Activated CD8-positive, alpha-beta memory T cell treated with anti-CD3 and anti-CD28 coated beads, Interleukin-2, amount 50 U/mL, for 4 hours (primary cell): ENCODE results near the gene GNAI2.
"Not testable (repeated sequence)": the region's sequence is repeated elsewhere in the genome, so short reads cannot be mapped to it uniquely, and the experiment has no call there.

ENCODE experiments used
- DNase-seq: peaks from one replicate; pipeline ENCODE4 v3.0.0-alpha.2; 2020

Gene GNAI2

DNA sequence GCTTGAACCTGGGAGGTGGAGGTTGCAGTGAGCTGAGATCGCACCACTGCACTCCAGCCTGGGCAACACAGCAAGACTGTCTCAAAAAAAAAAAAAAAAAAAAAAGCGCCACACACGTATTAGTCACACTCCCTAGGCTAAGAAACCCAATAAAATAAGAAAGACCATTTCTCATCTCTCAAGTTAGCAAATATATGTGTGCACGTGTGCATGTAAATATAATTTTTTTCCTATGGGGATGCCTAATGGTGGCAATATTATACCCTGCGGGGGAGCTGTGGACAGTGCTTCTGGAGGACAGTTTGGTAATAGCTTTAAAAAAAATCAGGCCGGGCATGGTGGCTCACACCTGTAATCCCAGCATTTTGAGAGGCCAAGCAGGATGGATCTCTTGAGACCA lies 48.1 kb downstream of the GNAI2 start:
- DNase-seq, result not testable (repeated sequence)

DNA sequence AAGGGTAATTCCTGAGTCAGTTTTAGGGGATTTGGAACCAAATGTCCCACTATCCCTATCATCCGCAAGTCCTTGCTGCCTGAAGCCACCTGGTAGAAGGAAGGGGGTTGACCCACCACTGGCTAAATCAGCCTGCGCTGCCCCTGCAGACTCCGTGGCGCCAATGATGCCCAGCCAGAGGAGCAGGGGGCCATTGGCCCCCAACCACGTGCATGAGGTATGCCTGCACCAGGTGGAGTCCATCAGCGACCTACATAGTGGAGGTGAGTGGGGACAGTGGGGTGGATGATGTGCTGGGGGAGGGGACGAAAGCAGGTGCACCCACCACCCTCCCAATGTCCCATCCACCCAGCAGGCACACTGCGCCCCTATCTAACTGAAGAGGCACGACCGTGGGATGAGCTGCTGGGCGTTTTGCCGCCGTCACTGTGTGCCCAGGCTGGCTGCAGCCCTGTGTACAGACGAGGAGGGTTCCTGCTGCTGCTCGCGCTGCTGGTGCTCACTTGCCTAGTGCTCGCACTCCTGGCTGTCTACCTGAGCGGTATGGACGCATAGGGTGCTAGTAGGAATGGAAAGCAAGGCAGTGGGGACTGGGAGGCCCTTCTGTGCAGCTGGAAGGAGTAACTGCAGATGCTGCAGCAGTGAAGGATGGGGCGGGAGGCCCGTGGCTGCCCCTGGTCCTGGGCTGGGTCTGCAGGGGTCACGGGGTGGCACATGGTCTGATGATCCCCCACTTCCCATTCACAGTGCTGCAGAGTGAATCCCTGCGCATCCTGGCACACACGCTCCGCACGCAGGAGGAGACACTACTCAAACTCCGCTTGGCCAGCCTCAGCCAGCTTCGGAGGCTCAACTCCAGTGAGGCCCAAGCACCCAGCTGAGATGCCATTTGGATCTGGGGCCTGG lies 50.6 kb downstream of the GNAI2 start:
- DNase-seq, result no peak

DNA sequence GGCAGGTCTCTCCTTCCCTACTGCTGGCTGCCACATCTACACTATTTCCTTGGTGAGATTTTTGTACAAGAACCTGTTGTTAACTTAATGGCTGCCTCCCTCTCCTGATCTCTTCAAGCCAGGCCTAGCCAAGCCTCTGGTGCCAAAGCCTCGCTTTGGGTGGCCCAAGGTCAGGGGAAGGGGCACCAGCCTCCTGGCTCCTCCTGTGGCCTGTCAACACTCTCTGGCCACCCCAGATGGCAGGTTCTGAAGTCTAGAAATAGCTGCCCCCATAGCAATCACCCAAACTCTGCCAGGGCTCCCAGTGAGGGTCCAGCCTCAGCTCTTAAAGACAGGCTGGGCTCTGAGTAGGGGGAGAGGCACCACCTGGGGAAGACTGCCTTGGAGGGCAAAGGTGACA lies 51.3 kb downstream of the GNAI2 start:
- no peak for DNase-seq

DNA sequence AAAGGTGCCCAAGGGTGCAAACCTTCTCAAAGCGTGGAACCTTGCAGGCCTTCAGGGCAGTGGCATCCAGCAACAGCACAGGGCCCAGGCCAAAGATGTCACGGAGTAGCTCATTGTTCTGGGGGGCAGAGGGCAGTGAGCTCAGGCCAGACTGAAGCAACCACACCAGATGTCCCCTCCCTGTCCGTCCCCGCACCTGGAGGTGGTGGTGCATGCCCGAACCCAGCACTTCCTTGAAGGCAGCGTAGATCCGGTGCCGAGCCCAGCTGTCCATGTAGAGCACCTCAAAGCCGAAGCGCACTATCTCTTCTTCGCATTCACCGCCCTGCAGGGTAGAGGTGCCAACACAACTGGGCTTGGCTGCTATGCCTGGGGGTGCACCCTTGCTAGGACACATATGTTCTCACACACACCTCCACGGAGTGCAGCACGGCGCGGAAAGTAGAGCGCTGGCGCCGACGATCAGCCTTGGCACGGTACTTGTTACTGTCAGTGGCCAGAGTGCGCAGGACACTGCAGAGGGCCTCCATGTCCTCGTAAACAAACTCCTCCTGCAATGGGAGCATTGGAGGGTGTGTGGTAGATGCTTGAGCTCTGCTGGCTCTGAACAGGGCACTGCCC lies 52.5 kb downstream of the GNAI2 start:
- no peak for DNase-seq

DNA sequence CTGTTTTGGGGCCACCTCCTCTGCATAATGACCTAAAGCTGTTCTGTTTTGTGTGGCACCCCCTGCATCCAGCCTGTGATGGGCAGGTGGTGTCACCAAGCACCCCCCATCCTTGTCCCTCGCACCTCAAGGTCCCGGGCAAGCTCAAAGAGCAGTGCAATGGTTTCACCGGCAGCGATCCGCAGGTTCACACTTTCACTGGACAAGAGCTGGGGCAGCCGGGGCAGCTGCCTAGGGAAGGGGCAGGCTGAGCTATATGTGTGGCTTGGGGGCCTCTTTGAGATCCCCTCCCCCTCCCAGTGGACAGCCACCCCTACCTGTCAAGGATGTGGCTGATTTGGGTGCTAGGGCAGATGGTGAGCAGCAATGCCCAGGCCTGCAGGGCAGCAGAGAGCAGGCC lies 53.1 kb downstream of the GNAI2 start:
- no peak for DNase-seq

DNA sequence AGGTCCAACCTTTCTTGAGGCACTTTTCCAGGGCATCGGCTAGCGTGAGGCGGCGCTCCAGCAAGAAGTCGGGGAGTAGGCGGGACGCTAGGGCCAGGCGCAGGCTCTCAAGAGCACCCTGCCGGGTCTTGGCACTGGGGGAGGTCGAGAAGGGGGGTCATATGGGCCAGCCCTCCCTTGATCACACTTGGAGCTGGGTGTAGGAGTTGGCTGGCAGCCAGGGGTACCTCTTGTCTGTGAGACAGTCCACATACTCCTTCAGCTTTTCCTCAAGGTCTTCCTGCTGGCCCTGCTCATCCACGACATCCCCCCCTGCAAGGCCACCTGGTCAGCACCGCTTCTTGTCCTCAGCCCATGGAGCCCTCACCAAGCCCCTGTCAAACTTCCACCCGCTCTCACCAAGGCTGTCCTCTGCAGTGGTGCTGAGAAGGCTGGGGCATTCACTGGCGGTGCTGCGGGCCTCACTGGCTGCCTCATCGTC lies 54.2 kb downstream of the GNAI2 start:
- no peak for DNase-seq

DNA sequence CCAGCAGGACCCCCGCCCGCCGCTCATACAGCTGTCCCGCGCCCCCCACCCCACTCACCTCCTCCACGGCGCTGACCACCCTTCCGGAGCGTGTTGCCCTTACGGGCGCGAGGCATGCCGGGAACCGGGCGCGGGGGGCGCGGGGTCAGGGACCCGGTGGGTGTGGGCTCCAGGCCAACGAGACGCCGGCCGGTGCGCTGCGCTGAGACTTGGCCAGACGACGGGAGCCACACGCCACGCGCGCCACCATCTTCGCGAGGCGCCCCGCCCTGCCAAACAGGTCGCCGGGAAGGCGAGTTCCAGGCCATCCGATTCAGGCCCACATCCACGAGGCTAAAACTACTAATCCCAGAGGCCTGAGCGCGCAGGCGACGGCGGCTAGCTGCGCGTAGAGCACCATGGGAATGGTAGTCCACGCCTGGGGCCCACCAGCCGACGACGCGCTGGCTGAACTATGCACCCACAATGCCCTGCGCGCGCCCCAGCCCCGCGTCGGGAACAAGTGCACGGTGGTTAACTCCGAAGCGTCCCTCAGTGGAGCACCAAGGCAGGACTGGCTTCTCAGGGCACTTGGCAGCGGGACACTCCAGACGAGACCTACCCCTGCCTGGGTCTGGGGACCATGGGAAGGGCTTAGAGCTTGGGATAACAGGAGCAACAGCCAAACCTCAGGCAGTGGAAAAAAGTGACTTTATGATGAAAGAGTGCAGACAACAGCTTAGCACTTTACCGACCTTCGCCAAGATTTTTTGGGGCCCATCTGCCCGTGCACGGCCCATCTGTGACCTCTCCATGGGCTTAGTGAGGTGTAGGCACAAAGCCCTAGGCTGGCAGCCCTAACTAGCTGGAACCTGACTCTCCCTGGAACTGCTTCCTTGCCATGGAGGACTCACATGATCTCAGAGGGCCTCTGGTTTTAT lies 56.4 kb downstream of the GNAI2 start, which contains the start of gene IFRD2:
Gene IFRD2 (minus strand): TSS at position 271 of the 920 bp plus-strand sequence. CDS start 155 bp downstream, at position 116.
- DNase-seq, result peak; percentile 95

DNA sequence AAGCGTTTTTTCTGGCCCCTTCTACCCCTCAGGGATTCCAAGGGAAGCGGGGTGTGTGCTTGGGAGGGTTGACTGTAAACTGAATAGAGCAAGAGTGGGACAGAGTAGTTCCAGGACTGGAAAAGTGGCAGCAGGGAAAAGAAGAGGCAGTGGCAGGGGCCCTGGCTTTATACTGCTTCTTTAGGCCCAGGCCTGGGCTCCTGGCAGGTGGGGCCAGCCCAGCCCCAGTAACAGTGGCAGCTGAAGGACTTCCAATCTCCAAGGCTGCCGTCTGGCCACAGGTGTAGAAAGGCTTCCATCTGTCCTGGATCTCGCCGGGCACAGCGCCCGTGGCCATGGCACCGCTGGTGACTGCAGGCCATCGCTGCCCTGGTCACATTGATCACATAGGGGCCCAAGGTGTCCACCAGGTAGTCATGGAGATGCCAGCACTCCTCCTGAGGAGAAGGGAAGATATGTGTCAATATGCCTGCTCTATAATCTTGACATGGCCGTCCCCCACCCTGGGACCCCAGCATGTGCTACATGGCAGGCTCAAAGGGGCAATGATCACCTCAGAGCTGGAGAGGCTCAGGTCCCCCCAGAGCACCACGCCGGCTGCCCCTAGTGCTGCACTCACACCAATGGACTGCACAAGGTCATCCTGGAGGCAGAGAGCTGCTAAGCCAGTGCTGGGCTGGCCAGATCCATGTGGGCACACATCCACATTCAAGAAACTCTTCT lies 57.2 kb downstream of the GNAI2 start:
- DNase-seq, result no peak

DNA sequence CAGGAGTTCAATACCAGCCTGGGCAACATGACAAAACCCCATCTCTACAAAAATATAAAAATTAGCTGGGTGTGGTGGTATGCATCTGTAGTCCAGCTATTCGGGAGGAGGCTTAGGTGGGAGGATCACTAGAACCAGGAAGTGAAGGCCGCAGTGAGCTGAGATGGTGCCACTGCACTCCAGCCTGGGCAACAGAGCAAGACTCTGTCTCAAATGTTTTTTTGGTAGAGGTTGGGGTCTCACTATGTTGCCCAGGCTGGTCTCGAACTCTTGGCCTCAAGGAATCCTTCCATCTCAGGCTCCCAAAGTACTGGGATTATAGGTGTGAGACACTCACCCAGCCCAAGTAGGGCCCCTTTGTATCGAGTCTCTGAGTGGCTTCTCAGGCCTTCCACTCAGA lies 58.1 kb downstream of the GNAI2 start:
- DNase-seq, result no peak

DNA sequence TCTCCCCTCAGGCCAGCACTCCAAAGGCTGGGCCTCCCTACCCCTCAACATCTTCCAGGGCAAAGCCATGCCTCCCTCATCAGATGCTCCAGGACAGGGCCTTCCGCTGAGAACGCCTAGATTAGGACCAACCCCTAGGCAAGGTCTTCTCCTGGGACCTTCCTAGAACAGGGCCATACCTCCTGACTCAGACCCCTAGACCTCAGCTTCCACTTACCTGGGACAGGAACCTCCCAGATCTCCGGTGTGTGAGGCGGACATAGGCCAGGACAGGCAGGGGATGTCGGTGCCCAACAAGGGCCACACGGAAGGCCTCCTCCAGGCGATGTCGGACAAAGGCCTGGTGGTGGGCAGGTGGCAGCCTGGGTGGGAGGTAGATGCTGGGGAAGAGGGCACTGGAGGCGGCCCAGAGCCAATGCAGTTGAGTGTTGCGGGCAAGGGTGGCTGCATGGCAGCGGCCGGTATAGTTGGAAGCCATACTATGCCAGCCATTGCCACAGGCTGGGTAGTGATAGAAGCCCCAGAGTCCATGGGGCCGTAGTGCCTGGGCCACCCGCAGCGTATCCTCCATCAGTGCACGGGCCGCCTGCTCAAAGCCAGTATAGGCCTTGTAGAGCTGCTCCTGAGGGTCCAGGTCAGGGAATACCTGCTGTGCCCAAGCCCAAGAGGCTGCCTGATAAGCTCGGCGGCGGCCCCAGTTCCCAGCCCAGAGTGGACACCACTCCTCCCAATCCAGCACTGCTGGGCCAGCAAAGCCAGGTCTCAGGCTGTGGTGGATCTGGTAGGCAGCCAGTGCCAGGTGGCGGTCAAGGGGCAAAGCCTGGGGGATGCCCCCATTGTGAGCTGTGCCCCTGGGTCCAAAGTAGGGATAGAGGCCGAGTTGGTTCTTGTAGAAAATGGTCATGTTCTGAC lies 58.7 kb downstream of the GNAI2 start:
- no peak for DNase-seq

DNA sequence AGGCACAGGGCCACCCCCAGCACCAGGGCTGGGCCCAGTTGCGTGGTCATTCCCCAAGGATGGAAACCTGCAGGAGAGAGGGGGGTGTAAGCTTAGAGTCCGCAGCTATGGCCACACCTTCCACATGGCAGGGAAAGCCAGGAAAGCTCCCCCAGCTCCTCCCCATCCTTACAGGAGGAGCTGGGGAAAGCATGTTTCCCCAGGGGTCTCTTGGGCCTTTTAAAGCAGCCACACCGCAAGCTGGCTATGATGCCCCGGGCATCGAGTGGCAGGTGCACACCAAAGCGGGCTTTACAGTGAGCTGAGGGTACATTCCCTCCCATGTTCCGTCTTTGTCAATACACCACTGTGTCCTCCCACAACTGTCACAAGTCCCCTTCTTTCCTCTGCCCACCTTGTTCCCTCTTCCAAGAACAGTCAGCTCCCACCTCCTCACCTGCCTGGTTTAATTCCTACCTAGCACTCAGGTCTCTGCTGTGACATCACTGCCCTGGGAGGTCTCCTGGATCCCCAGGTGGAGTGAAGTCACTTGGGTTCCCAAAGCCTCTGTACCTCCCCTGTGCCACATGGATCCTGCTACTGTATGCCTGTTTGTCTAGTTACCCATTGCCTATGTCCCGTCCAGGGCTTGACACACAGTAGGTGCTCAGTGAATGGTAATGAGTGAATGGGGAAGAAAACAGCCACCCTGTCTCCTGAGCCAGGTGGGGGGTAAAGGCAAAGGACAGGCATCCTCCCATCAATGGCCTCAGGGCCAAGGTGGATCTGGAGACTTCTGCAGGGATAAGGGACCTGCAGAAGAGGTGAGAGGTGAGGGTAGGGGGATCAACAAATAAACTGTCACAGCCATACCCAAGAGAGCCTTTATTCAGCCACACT lies 59.8 kb downstream of the GNAI2 start:
- no peak for DNase-seq

DNA sequence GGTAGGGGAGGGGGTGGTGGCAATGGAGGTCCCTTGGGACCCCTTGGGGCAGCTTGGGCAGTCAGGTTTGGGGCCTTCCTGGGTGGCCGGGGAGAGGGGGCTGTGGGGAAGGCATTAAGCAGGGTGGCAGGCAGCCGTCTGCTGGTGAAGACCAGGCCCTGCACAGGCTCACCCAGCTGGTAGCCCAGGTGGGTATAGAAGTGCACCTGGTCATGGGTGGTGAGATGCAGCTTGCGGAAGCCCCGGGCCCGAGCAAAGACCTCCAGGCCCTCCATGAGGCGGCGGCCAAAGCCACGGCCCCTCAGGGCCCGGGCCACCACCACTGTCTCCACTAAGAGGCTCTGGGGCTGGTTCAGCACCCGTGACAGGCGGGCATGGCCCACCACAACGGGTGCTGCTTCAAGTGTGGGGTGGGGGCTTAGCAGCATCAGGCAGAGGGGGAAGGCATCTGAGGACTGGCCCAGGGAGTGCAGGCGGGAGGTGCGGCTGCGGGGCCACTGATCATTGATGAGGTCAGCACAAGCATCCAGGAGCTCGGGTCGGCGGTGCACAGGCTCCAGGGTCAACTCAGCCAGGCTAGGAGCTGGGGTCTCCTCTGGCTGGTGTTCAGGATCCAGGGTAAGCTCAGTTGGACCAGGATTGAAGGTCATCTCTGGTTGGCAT lies 60.8 kb downstream of the GNAI2 start:
- DNase-seq, result no peak

DNA sequence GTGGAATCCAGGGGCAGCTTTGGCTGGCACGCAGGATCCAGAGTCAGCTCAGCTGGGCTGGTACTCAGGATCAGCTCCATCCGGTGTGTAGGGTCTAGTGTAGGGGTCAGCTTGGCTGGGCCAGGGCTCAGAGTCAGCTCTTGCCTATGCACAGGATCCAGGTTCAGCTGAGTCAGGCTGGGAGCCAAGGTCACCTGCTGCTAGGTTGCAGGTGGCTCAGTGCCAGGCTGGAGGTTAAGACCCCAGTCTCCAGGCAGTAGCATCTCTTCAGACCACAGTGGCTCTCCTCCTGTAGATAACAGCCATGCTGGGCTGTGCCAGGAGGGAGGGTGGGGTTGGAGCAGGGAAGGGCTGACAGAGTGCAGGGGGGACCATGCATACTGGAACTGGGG lies 61.4 kb downstream of the GNAI2 start:
- no peak for DNase-seq

DNA sequence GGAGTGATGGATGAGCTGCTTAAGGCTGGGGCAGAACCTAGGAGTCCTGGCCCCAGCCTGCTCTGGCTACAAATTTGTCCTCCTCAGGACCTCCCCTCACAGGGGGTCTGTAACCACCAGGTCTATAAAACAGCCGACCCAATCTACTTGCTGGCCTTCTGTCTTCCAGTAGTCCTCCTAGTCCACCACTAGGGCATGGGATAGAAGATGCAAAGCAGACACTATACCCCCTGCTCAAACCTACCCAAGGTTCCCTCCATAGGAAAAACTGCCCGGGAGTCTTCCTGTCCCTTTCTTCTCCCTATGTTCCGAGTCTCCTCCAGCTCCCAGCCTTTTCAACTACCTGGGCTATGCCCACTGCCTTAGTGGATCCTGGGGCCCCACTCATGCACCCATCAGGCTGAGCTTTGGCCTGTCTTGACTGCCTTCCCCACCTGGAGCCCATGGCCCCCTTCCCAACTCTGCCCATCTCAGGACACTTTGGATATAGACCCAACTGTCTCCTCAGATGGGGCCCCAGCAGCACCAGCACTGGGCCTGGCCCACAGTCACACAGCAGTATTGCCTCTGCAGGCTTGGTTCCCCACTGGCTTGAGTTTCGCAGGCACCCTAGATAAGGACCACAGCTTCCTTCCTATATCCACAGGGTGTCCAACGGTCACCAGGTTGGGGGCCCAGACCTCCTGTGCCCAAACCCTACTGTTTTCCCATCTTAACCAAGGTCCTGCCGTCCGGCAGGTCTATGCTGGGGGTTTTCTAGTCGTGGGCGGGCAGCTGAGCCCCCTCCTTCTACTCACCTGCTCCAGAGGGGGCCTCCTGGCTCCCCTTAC lies 62.1 kb downstream of the GNAI2 start:
- DNase-seq, result no peak

DNA sequence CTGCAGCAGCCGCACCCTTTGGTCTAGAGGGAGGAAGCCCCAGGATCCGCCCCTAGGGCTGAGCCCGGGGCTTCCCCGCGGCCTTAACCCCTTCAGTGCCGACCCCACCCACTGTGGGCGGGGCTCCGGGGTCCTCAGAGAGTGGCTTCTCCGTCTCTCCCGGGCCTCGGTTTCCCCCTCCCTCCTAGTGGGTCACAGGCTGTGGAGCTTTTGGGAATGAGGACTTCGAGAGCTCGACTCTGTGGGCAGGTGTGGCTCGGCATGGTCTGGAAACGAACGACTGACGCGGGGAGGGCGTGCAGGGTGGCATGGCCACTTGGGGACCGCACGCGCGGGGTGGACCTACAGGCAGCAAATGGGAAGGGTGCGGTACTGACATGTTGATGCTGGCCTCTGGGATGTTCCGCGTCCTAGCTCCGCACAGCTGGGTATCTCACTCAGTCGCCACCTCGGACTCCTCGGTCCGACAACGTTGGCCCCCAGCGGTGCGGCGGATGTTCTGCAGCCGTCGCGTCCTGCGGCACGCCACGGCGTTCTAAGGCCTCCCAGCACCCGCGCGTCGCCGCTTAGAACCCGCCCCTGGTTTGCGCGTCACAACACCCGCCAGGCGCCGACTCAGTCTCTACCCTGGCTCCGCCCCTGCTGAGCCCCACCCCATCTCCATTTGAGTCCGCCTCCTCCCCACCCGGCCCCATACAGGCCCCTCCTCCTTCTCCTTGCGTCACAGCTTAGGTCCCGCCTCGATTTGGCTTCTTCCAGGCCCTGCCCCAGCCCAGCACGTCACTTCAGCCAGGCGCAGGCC lies 63.0 kb downstream of the GNAI2 start, which contains the start of the genes HYAL3 and NAA80:
Gene HYAL3 (minus strand): TSS at position 570 of the 802 bp plus-strand sequence. CDS start 3,803 bp downstream, outside the sequence.
Gene NAA80 (minus strand): TSS at position 570 of the 802 bp plus-strand sequence. CDS start 1,942 bp downstream, outside the sequence.
- DNase-seq, result peak; percentile 99

DNA sequence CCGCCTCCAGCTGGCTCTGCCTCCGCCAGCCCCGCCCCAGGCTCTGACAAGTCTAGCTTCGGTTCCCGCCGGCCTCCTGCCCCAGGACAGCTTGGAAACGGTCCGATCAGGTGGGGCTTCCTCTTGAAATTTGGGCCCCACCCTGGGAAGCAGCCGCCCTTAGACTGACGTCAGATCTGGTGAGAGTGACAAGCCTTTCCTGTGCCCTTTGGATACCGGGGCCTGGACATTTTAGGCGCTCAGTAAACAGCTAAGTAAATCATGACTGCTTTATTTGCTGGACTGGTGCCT lies 63.6 kb downstream of the GNAI2 start:
- DNase-seq, result no peak

DNA sequence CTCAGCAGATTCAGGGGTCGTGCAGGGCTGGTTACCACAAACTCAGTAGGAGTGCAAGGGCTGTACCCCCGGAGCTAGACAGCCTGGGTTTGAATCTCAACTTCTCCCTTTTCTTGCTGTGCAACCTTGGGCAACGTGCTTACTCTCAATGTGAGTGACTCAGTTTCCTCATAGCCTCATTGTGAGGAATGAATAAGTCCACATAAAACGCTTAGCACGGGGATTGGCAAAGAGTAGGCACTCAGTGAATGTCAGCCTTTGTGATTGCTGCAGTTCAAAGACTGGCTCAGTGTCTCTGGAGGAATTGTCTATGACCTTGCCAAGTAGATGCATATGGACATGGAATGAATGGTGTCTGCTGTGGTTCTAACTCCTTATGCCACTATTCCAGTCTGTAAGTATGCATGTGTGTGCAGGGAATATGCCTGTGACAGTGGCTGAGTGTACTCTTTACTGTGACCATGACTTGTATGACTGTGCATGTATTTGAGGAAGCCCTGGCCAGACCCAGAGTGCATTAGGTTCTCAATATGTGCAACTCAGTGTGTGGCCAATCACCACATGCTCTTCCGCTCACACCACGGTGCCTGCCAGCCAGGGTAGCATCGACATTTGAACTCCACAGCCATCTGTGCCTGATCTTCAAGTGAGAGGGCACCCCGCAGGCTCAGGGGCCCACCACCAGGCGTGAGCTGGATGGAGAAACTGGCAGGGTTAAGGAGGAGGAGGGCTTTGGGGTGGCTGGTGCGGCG lies 64.1 kb downstream of the GNAI2 start:
- DNase-seq, result no peak
